DMS79 treated with DMSO at 0.1 percent for 48 hours (cell line): ENCODE data around the gene PI4K2A.

ENCODE experiments used
- DNase-seq: peaks from one replicate; lab custom pipeline; 2025; lab: John Stamatoyannopoulos, UW

Gene PI4K2A

DNA sequence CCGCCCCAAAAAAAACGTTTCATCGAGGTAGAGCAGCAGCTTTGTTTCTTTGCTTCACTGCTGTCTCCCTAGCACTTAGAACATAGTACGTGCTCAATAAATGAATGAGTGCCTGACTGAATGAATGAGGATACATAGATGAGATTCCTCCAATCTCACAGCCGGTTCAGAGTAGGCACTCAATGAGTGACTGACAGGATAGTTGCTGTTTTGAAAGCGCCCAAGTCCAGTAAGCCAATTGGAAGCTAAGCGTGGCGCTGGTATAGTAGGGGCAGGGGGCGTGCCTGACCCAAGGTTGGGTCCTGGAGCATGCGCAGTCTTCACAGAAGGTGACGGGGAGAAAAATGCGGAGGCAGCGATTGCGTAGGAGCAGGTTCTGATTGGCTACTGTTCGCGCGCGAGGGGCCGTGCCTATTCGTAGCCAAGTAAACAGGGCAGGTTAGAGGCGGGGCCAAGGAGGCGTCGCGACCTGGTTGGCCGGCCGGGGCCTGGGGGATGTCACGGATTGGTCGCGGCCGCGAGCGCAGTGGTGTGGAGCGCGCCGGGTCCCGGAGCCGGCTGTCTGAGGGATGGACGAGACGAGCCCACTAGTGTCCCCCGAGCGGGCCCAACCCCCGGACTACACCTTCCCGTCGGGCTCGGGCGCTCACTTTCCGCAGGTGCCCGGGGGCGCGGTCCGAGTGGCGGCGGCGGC, at the start of gene PI4K2A:
TSS of gene PI4K2A (plus strand) at position 498 of the 694 bp plus-strand sequence. CDS start at position 570, 72 bp downstream.
- peak; percentile 87 for DNase-seq

DNA sequence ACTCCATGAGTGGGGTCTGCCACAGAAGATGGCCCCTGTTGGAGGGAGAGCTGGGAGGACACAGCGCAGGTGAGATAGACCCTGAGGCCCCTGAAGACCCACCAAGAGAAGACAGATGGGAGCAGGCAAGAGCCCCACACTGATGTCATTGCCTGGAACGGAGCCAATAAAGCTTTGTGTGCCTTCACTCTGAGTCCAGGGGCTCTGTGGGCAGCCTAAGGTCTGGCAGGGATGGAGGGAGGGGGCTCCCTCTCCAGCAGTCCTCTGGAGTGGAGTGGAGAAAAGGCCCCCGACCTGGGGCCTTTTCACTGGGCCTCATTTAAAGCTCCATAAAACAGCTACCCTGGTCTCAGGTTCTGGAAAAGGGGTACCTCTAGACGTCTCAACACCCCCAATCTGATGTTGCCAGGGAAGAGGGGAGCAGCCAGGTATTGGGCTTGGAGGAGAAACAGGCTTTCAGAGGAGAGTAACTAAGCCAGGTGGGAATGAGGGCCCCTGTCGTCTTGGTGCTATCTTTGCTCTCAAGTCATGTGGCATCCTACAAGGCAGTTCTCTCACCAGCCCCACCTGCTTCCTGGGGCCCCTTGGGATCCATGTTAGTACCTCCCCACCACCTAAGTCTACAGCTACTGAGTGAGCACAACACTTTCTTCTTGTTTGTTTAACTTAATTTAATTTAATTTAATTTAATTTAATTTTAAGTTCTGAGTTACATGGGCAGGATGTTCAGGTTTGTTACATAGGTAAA, 49.5 kb upstream of the PI4K2A start:
- no peak for DNase-seq

DNA sequence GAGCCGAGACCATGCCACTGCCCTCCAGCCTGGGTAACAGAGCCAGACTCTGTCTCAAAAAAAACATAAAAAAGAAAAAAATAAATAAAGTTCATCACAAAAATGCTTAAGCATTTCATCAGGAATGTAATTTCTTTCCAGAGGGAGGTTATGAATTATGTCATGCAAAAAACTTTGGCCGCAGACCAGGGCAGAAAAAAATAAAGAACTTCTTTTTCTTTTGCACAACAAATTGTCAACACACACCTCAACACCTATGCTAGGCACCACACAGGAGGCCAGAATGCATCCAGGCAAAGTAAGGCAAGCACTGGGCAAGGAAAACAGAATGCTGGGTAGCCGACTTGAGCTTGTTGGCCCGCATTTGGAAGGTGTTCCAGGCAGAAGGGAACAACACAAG, 47.0 kb upstream of the PI4K2A start:
- DNase-seq = no peak

DNA sequence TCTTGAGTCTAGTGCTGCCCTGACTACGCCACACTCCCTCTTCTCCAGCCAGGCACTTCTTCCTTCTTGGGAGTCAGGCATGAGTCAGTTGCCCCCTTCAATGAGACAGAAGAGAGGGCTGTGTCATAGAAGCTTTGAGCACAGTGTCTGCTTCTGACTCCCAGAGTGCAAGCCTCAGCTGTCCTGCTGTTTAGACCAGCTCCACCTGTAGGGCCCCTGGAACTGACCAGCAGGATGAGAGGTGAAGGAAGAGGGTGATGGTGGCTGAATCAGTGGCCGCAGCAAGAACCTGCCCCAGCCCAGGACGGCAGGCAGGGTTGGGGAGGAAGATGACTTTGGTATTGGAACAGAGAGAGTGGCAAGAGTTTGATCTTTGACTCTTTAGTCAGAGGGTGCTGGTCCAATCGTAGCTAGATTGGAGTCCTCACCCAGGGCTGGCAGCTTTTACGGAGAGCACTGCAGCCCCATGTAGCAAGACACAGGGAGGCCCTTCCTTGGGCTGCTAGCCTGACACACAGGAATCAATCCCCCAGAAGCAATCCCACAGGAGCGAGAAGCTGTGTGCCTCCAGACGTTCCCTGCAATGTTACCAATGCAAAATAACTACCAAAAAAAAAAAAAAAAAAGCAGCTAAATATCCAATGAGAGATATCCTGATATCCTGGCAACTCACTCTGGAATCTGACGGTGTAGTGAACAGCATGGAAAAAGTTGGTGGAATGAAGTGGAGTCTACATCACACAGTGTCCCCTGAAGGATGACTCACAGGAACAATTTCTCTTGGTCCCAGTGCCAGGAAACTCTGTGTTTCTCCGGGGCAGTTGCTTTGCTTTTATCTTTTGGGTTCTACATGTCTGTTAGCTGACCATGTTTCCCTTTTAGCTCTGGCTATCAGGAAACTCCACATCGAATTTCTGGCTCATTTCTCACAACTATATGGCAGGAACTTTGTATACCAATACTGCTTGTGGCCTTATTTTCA, 44.1 kb upstream of the PI4K2A start:
- no peak for DNase-seq

DNA sequence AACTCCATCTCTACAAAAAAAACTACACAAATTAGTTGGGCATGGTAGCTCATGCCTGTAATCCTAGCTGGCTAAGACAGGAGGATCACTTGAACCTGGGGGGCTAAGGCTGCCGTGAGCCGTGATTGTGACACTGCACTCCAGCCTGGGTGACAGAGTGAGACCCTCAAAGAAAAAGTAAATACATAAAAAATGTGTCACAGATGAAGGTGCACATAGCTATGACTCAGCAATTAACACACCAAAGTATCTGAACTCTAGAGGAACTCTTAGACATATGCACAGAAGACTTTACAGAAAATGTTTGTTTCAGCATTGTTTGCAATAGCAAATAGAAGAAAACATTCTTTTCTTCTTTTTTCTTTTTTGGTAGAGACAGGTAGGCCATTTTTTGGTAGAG, 42.7 kb upstream of the PI4K2A start:
- DNase-seq = no peak

DNA sequence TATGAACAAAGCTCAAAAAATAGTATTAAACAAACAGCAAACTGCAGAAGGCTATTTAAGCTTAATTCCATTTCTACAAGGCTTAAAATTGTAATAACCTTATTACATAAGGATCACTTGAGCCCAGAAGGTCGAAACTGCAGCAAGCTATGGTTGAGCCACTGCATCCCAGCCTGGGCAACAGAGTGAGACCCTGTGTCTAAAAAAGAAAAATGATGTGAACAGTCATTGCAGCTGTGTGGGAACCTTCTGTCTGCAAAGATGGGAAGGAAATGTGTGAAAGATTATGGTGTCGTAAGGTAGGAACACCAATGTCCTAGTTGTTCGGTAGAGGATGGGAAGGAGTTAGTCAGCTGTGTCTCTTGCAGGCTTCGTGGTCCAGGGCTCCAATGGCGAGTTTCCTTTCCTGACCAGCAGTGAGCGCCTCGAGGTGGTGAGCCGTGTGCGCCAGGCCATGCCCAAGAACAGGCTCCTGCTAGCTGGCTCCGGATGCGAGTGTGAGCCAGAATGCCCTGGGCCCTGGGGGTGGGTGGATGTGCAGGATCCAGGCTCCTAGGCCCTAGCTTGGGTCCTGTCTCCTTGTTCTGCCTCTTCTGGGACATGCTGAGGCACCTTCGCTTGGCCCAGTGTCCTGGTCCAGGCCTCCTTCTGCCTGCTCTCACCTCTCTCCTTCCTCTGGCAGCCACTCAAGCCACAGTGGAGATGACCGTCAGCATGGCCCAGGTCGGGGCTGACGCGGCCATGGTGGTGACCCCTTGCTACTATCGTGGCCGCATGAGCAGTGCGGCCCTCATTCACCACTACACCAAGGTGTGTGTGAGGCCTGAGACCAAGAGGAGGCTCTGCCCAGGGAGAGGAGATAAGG, 41.8 kb upstream of the PI4K2A start:
- DNase-seq = no peak

DNA sequence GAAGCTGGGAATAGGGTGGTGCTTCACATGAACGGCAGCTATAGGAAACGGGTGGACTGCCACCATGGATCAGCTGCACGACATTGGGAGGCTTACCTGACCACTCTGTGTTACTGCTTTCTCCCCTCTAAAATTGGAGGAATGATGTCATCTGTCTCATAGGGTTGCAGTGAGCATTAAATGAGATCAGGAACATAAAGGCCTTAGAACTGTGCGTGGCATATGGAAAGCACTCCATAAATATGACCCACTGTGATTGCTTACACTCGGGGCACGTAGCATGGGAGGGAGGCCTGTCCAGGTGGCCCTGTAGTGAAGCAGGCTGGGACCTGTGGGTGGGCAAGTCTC, 41.2 kb upstream of the PI4K2A start:
- DNase-seq = no peak

DNA sequence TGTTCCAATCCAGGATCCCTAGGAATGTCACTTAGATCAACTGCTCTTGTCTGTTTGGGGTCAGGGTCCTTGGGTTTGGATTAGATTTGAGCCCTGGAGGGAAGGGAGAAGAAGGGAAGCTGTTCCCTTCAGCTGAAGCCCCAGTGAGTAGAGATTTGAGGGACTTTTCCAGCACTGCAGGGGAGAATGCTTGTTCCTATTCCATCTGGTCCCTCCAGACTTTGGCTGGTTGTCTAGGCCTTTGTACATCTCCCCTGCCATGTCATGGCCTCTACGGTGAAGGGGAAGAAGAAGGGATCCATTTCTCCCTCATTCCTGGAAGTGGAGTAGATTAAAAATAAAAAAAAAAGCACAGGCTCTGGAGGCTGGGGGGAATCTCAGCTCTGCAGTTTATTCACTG, 39.9 kb upstream of the PI4K2A start:
- DNase-seq = no peak

DNA sequence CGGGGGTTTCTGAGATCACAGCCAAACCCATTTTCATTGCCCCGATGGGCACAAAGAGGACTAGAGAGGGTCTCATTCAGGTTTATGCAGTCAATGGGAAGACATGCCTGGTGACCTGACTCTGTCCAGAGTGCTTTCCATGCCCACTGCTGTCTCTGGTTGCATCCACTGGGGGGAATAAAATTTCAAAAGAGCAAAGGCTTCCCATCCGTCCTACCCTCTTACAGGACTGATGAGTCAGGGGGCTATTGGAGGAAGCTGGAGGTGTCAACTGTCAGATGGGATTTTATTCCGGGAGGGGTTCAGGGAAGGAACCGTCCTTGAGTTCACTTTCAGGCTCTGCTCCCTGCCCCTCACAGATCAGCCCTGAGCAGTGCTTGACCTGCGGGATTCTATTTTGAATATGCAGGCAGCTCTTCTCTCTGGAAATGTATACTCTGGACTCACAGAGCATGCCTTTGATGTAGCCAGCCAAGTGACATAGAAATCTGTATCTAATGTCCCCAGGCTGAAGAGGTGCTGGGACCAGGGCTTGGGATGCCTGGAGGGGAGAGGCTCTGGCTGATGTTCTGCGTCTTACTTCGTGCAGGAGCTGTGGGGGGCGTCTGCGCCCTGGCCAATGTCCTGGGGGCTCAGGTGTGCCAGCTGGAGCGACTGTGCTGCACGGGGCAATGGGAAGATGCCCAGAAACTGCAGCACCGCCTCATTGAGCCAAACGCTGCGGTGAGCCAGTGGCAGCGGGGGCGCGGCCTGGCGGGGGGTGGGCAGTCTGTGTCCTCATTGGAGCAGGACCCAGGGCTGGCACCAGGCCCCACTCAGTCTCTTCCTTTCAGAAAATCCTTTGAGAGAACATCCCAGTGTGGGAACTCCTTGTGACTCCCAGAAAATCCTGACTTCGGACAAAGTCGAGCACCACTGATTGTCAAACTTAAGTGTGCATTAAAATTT, 38.9 kb upstream of the PI4K2A start:
- no peak for DNase-seq

DNA sequence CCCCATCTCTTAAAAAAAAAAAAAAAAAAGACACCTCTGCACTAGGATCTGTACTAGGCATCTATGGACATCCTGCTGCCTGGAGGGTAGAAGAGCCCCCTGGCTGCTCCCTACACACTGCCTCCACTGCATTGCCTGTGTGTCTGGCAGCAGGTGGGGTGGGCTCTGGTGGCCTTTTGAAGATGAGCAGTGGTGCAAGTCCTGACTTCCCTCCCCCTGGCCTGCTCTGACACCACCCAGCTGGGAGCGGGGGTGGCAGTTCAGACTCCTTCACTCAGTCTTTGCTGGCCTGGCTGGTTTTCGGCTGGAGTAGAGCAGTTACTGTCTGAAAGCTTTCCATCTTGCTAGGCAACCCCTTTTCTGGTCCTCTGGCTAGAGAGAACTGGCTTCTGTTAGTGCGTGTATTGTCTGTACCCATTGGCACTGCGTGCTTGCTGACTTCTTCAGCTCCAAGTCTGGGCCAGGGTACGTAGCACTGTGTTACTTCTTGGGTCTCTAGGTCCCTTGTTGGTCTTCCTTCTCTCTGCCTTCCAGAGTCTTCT, 33.3 kb upstream of the PI4K2A start:
- no peak for DNase-seq

DNA sequence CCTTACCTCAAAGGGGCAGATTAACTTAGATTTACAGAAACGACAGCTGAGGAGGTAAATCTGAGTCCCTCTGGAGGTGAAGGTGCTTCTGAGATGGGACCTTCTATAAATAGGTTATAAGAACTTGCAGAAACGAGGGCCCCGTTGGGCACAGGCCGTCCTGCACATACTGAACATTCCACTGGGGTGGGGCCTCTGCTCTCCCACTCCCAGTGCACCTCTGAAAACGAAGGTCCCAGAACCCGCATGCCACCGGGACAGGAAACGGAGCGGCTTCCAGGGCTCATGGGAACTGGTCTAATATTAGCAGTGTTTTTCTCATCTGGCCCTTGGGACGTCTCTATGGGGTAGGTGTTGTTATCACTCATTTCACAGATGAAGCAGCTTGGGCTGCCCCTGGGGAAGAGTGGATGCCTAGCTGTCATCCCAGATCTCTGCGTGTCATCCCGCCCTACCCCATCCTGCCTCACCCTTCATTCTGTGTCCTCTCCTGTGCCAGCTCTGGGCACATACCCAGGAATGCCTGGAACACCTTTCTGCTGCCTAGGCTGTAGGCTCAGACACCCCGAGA, 31.4 kb upstream of the PI4K2A start:
- no peak for DNase-seq

DNA sequence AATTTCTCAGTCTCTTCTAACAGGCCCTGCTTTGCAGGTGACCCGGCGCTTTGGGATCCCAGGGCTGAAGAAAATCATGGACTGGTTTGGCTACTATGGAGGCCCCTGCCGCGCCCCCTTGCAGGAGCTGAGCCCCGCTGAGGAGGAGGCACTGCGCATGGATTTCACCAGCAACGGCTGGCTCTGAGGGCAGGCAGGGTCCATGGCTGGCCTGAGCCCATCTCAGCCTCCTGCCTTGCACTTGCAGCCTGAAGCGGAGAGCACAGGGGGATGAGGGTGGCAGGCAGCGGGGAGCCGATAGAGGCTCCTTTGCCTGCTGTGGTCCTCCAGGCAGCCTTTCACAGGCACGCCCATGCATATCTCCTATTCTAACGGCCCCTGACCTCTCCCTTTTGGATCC, 29.0 kb upstream of the PI4K2A start:
- DNase-seq = no peak

DNA sequence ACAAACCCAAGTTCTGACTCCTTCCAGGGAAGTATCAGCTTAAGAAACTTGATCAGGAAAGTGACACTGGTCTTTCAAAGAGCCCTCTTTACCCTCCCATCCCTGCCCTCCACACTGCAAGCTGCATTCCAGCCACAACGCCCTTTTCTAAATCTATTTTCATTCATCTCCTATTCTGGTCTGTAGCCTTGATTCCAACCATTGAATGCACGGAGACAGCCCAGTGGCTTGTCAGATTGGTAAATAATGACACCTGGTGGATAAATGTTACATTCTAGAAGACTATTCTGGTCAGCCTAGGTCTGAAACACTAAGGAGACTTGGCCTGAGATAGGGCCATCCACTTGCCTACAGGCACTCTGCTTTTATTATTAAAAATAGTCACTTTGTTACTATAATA, 28.1 kb upstream of the PI4K2A start:
- no peak for DNase-seq

DNA sequence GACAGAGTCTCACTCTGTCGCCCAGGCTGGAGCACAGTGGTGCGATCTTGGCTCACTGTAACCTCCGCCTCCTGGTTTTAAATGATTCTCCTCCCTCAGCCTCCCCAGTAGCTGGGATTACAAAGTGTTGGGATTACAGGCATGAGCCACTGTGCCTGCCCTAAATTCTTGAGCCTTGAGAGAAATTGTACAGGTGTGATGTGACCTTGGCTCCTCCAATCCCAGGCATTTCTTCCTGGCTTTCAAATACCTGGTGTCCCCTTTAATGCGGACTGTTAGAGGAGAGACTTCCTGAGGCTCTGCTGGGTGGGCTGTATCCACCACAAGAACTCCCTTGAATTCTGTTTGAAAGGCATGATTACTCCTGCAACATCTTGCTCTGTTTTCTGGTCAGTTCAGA, 22.2 kb upstream of the PI4K2A start:
- DNase-seq = no peak

DNA sequence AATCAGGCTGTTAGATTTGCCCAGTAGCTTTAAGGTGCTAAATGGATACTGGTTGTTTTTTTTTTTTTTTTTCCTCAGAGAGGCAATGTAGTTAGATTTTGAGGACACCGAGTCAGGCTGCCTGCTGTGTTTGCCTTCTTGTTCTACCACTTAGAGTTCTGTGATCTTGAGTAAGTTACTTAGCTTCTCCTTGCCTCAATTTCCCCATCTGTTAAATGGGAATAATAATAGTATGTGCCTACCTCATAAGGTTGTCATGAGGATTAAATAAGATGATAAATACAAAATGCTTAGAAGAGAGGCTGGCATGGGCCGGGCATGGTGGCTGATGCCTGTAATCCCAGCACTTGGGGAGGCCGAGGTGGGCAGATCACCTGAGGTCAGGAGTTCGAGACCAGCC, 21.7 kb upstream of the PI4K2A start:
- DNase-seq = no peak

DNA sequence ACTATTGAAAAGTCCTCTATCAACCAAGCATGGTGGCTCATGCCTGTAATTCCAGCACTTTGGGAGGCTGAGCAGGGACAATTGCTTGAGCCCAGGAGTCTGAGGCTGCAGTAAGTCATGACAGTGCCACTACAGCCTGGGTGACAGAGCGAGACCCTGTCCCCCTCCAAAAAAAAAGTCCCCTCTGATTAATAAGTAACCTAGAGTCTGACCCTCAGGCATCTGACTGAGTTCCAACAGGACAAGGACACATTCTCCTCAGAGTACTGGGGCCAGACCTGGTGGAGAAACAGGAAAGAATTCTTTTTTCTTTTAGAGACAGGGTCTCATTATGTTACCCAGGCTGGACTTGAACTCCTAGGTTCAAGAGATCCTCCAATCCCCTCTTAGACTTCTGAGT, 17.2 kb upstream of the PI4K2A start:
- no peak for DNase-seq

DNA sequence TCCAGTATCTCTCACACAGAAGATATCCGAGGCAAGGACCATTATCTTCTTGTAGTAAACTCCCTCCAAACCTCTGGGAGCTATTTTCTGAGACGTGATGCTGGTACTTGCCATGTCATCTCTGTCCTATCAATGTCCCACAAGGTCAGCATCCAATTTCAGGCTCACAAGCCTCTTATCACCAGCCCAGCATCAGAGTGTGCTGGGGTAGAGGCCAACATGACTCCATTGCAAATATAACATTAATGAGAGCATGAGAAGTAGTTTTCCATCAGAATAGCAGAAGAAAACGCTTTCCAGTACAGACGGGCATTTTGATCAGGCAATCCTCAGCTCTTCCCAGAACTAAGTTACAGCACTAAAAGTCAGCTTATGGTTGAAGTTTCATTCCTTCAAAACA, 12.7 kb upstream of the PI4K2A start:
- no peak for DNase-seq

DNA sequence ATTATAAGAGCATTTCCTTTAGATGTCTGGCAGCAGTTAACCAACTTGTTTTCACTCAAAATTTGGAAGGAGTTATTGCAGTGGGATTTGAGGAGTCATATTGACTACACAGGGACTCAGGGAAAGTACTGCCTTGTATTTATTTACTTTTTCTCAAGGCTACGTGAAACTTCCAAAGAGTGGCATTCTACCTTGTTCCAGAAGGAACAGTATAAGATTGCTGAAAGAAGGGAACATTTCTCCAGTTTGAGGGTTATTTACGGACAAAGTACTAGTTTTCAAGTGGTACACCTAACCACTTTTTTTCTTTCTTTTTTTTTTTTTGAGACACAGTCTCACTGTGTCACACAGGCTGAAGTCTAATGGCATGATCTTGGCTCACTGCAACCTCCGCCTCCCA, 12.2 kb upstream of the PI4K2A start:
- DNase-seq = no peak

DNA sequence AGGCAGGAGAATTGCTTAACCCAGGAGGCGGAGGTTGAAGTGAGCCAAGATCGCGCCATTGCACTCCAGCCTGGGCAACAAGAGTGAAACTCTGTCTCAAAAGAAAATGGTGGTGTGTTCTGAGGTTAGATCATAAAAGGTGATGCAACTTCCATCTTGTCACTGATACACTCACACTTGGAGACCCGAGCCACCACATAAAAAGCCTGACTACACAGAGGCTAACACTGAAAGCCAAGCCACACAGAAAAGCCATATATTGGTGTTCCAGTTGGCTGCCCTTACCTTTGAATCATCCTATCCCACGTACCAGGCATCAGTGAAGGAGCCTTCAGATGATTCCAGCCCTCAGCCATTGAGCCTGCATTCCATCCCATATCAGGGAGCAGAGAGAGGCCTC, 11.2 kb upstream of the PI4K2A start:
- DNase-seq = no peak

DNA sequence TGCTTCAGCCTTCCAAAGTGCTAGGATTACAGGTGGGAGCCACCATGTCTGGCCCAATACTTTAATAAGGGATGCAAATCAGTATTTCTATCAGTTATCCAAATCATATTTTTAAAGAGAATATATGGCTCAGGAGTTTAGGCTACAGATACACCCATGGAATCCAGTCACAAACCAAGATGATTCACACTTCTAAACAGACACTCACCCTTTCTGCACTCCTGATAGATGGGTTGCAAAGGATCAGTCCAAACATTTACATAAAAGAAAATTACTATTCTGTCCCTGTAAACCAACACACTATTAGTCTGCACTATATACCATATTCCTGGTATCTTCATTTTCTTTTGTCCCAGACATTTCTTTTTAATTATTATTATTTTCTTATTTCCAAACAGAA, 9.4 kb upstream of the PI4K2A start:
- DNase-seq = no peak
